SK-N-MC (cell line): ENCODE results near the gene UCKL1.

Experiments used
- DNase-seq: peaks from one replicate; pipeline ENCODE4 v3.0.0-alpha.2; 2011; ENCODE audit warnings: low read depth, low spot score
- H3K27ac ChIP-seq: fragments of 200-600 bp; sonication (generic); 2 replicates; pipeline ENCODE4 v1.5.1; 2016; ENCODE audit warnings: mixed run types
- H3K36me3 ChIP-seq: fragments of 200-600 bp; sonication (generic); 2 replicates; pipeline ENCODE4 v1.6.1; 2017; ENCODE audit warnings: antibody characterized with exemption, low read length, mixed read lengths; ENCODE audit not compliant: insufficient read depth
- H3K4me3 ChIP-seq: fragments of 200-600 bp; sonication (generic); 2 replicates; pipeline ENCODE4 v1.5.1; 2016
- H3K9ac ChIP-seq: fragments of 200-600 bp; sonication (generic); 2 replicates; pipeline ENCODE4 v1.8.0; 2017; ENCODE audit warnings: mixed run types, mixed read lengths; ENCODE audit not compliant: insufficient read length
- H3K9me3 ChIP-seq: fragments of 200-600 bp; sonication (generic); 2 replicates; pipeline ENCODE4 v1.6.1; 2017; ENCODE audit warnings: low read depth, mild to moderate bottlenecking, antibody characterized with exemption, low read length, moderate library complexity, mixed read lengths
- EZH2 ChIP-seq: fragments of 200-600 bp; sonication (generic); IDR thresholded peaks from one replicate; pipeline ENCODE4 v1.6.1; 2017; ENCODE audit warnings: antibody characterized with exemption
- FOXP2 ChIP-seq: optimal IDR thresholded peaks from 2 replicates; pipeline ENCODE3; 2011; ENCODE audit warnings: mild to moderate bottlenecking, moderate library complexity; ENCODE audit not compliant: insufficient read depth; ENCODE audit errors: extremely low read length, control extremely low read depth
- POLR2AphosphoS5 ChIP-seq: IDR thresholded peaks from 2 replicates; pipeline ENCODE4 v1.6.1; 2012; ENCODE audit warnings: mild to moderate bottlenecking, low read depth, low read length, borderline replicate concordance

UCKL1 gene

DNA sequence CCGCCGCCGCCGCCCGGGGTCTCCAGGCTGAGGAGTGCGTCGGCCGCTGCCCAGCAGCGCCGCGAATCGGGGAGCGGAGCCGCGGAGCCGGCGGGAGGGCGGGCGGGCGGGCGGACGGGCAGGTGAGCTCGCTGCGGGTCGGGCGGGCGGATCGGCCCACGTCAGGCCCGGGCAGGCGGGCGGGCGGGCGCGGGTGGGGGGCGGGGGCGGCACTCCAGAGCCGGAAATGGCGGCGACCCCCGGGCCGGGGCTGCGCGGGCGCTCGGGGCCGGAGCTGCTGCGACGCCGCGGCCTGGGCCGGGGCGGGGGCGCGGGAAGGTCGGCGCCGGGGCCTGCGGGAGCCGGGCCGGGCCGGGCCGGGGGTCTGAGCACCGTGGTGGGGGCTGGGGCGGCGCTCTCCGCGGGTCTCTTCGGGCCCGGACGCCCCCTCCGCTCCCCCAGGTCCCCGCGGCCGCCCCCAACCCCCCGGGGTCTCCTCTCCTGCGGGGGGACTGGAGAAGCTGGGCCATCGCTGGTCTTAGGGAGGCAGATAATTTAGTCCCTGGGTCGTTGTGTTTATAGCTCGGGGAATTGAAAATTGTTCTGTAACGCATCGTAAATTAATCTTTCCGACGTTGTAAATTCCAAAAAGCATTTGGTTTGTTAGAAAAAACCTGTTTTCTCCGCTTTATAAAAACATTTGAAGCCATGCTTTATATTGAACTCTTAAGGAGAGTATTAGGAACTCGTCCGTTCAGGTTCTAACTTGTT lies 60.8 kb downstream of the UCKL1 start:
- peak overlapping the region; percentile 78 for H3K9ac ChIP-seq
- no peaks in the 10 kb centered on the region for H3K9me3 ChIP-seq
- no peak for TF ChIP-seq EZH2
- no peak for TF ChIP-seq FOXP2
- TF ChIP-seq POLR2AphosphoS5: no peak
- H3K4me3 ChIP-seq: peak overlapping the region; percentile 89
- DNase-seq: no peak
- H3K36me3 ChIP-seq: no peaks in the 10 kb centered on the region; the same call in 1 of the 2 replicates
- H3K27ac ChIP-seq: peak overlapping the region; percentile 0; the same call in 1 of the 2 replicates

DNA sequence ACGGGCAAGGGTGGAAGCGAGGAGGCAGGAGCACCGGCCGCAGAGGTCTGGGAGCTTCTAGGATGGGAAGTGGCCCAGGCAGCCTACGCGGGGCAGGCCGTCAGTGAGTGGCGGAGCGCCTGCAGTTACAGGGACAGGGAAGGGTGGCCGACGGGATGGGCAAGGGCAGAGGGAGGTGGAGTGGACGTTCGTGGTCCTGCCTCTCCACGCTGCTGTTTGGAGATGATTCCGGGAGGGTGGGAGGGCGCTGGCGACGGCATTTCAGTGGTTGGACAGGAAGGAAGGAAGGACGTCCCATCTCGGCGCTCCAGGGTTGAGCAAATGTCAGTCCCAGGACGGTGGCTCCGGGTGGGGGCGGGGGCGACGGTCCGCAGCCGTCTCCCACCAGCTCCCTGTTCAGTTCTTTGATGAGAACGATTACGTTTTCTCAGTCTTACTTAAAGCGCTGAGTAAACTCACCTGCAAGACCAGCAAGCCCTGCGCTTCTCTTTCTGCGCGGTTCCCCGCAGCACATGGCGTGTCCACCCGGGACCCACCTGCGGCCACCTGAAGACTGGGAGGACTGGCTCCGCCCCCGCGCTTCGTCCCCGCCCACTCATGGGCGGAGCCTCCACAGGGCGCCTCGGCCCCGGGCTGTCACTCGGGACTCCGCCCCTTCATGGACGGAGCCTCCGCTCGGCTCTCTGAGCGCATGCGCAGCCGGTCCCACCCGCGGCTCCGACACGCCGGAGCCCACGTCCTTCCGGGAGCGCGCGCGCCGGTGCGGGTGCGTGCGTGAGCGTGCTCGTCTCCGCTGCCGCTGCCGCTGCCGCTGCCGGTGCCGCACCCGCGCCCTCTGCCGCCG lies 61.6 kb downstream of the UCKL1 start, which contains the start of gene DNAJC5:
DNAJC5 (plus strand) TSS at position 769 of the 844 bp plus-strand sequence. CDS start 33,220 bp downstream, outside the sequence.
- Histone ChIP-seq H3K9me3 (no peaks in the 10 kb centered on the region), H3K9ac (peak within 1 kb of the TSS; percentile 78), H3K36me3 (peaks cover under 1% of the 10 kb centered on the region; the same call in 1 of the 2 replicates), H3K27ac (peak within 1 kb of the TSS; percentile 0), H3K4me3 (peak within 1 kb of the TSS; percentile 89)
- DNase-seq: peak; percentile 40
- TF ChIP-seq EZH2 (no peak), FOXP2 (no peak), POLR2AphosphoS5 (peak; percentile 39; the same call in 1 of the 2 replicates)

DNA sequence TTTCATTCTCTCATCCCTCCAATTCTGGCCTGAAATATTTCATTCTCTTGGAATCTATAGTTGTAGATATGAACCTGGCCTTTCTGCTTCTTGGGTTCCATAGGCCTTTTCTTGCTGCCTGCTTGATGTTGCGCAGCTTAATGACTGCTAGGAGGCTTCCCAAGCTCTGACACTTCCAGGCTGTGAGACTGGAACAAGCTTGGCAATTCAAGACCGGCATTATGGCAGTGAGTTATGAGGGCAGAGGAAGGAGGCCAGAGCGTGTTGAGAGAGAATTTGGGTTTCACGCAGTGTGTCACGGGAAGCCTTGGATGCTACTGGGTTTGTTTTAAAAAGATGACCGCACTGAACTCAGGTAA lies 62.2 kb downstream of the UCKL1 start:
- Histone ChIP-seq H3K36me3 (peaks cover 4% of the 10 kb centered on the region; the same call in 1 of the 2 replicates), H3K9me3 (no peaks in the 10 kb centered on the region), H3K4me3 (no peak overlapping the region), H3K27ac (no peak overlapping the region; the same call in 1 of the 2 replicates), H3K9ac (no peak overlapping the region)
- TF ChIP-seq POLR2AphosphoS5 (no peak), FOXP2 (no peak), EZH2 (no peak)
- DNase-seq: no peak

DNA sequence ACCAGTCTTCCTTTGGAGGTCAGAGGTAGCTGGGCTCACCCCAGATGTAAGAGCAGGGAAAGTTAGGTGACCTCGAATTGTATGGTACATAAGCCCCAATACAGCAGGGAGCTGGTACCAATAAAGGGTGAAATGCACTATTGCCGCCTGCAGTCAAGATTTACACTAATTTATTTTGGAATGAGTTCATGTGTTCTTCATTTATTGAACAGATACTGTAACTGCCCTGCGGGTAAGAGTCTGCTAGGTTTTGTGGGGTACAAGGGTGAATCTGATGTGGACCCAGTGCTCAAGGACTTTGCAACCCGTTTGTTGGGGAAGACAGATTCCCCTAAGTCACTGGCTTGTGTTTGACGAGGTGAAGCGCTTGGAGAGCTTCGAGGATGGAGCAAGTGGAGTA lies 63.8 kb downstream of the UCKL1 start:
- no peak overlapping the region for H3K27ac ChIP-seq
- no peak overlapping the region for H3K4me3 ChIP-seq
- no peak for DNase-seq
- H3K36me3 ChIP-seq: peaks cover 4% of the 10 kb centered on the region; the same call in 1 of the 2 replicates
- no peak overlapping the region for H3K9ac ChIP-seq
- no peak for TF ChIP-seq EZH2
- TF ChIP-seq FOXP2: no peak
- TF ChIP-seq POLR2AphosphoS5: no peak
- no peaks in the 10 kb centered on the region for H3K9me3 ChIP-seq

DNA sequence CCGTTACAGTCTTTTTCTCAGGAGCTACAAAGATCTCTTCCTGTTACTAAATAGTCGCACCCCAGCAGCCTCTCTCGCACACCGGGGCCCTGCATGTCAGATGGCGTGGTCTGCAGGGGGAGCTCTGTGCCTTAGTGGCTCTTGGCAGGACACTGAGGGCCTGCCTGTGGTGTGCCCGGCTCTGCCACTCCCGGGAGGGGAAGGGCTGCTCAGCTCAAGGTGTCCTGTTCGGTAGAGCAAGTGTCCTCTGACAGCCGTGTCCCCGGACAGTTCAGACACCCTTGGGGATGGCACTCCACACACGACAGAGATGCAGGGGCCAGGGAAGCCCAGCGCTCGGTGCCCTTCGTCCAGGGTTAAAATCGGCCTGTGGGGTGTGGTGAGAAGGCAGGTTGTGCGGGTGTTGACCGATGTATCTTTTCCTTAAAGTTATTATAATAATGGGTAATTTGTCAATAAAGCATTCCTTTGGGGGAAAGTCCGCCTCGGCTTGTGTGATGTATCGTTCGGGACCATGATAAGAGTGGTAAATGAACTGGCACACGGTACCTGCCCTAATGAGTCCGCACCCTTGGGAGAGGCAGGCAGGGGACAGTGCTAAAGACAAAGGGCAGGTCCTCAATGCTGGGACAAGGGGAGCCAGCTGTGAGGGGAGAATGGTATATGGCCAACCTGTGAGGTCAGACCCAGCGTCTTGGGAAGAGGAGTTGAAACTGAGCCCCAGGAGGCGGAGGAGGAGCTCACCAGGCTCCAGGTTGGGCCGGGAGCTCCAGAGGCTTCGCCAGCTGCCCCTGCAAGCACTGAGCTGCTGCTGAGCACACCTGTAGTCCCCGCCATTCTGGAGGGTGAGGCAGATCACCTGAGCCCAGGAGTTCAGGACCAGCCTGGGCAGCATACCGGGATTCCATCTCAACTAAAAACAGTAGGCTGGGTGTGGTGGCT lies 64.9 kb downstream of the UCKL1 start:
- H3K4me3 ChIP-seq: no peak overlapping the region
- no peaks in the 10 kb centered on the region for H3K9me3 ChIP-seq
- H3K9ac ChIP-seq: no peak overlapping the region
- no peak for DNase-seq
- no peak for TF ChIP-seq POLR2AphosphoS5
- no peak for TF ChIP-seq FOXP2
- no peak for TF ChIP-seq EZH2
- H3K27ac ChIP-seq: no peak overlapping the region
- H3K36me3 ChIP-seq: peaks cover 4% of the 10 kb centered on the region; the same call in 1 of the 2 replicates

DNA sequence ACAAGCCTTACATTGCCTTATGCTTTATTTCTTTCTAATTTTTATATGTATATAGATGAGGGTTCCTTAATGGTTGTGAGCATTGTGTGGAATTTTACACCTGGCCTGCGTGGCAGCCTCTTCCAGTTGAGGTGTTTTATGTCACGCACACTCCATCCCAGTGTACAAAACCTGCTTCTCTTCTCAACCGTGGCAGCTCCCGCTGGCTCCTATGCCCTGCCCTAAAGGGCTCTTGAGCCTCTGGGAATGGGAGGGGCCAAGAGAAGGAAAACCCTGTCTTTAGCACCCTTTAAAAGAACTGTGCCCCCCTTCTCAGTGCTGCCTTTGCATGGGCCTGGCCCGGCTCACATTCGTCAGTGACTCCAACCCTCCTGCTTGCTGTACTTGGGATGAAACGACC lies 65.6 kb downstream of the UCKL1 start:
- H3K4me3 ChIP-seq: no peak overlapping the region
- no peak for DNase-seq
- H3K27ac ChIP-seq: no peak overlapping the region
- H3K36me3 ChIP-seq: peaks cover 4% of the 10 kb centered on the region; the same call in 1 of the 2 replicates
- no peak overlapping the region for H3K9ac ChIP-seq
- TF ChIP-seq POLR2AphosphoS5 (no peak), FOXP2 (no peak), EZH2 (no peak)
- H3K9me3 ChIP-seq: no peaks in the 10 kb centered on the region

DNA sequence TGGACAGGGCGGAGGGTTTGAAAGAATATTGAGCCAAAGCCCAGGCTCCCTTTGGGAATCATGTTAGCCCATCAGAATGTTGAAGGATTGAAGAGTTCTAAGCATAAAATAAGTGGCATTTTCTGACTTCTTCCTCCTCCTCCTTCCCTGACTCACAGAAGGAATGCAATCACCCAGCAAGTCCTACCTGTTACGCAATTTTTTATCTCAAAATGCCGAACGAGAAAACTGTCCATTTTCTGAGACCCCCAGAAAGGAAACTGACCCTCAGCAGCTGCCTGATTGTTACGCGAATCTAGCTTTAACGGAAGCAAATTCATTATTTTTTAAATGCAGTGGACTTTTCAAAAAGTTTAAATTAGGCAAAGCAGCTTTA lies 66.0 kb downstream of the UCKL1 start:
- H3K9me3 ChIP-seq: no peaks in the 10 kb centered on the region
- peaks cover 4% of the 10 kb centered on the region; the same call in 1 of the 2 replicates for H3K36me3 ChIP-seq
- H3K9ac ChIP-seq: no peak overlapping the region
- H3K27ac ChIP-seq: no peak overlapping the region
- no peak for DNase-seq
- TF ChIP-seq FOXP2 (no peak), POLR2AphosphoS5 (no peak), EZH2 (no peak)
- no peak overlapping the region for H3K4me3 ChIP-seq
